ENCODE data around the gene ZDHHC8. TPM values are rescaled to one million over a fixed set of nuclear protein-coding genes. Genes with fewer than 3 reads are reported as not detected.

The ZDHHC8 gene
- total and polyA plus RNA-seq, 9 donors, result 5.1 to 77.4 (median 58.9) TPM

- H3K27ac ChIP-seq, result no peak overlapping the region
- H3K4me1 ChIP-seq (ENCODE audit: insufficient read depth), result no peaks in the 10 kb centered on the region
- no peak overlapping the region for H3K4me3 ChIP-seq
- TF ChIP-seq EP300 (IDR thresholded peaks at IDR 0.05) (no peak), POLR2A (IDR thresholded peaks at IDR 0.05) (no peak)
- DNase-seq, result no peak
- WGBS, 3 donors, result 77 to 85% (median 83%) methylated on average over 10 to 18 of the region's 18 CpGs
- H3K9me3 ChIP-seq, result no peaks in the 10 kb centered on the region
- intact Hi-C loops (cut with DNase I), result no loop called here
- no peaks in the 10 kb centered on the region for H3K36me3 ChIP-seq
- H3K27me3 ChIP-seq, result no peaks in the 10 kb centered on the region
Observed at GRCh38 chr22:20148414-20148813, 16.8 kb downstream of the ZDHHC8 start.

- no peak overlapping the region for H3K4me3 ChIP-seq
- WGBS, 3 donors, result 51 to 71% (median 55%) methylated on average over 29 to 32 of the region's 32 CpGs
- no peaks in the 10 kb centered on the region for H3K9me3 ChIP-seq
- intact Hi-C loops (cut with DNase I), result no loop called here
- no peaks in the 10 kb centered on the region for H3K4me1 ChIP-seq (ENCODE audit: insufficient read depth)
- no peaks in the 10 kb centered on the region for H3K27me3 ChIP-seq
- no peak overlapping the region for H3K27ac ChIP-seq
- TF ChIP-seq CTCF (IDR thresholded peaks at IDR 0.05), result no peak
- TF ChIP-seq EP300 (IDR thresholded peaks at IDR 0.05), result no peak
- TF ChIP-seq POLR2A (IDR thresholded peaks at IDR 0.05), result no peak
- peak in 1 of 5 donors; percentile 21 for DNase-seq
- H3K36me3 ChIP-seq, result no peaks in the 10 kb centered on the region
Observed at GRCh38 chr22:20149257-20150250, 17.9 kb downstream of the ZDHHC8 start.

- DNase-seq, result no peak
- no peak within 1 kb of the TSS for H3K4me3 ChIP-seq
- TF ChIP-seq EP300 (IDR thresholded peaks at IDR 0.05) (no peak), CTCF (IDR thresholded peaks at IDR 0.05) (no peak), POLR2A (IDR thresholded peaks at IDR 0.05) (no peak)
- H3K4me1 ChIP-seq (ENCODE audit: insufficient read depth), result no peaks in the 10 kb centered on the region
- intact Hi-C loops (cut with DNase I), result no loop called here
- WGBS, 3 donors, result 74 to 76% (median 75%) methylated on average over 10 to 13 of the region's 14 CpGs
- H3K27me3 ChIP-seq, result no peaks in the 10 kb centered on the region
- H3K9me3 ChIP-seq, result no peaks in the 10 kb centered on the region
- no peak within 1 kb of the TSS for H3K27ac ChIP-seq
- no peaks in the 10 kb centered on the region for H3K36me3 ChIP-seq
Observed at GRCh38 chr22:20150381-20151275, 19.0 kb downstream of the ZDHHC8 start, which contains the start of gene CCDC188. Gene CCDC188 (minus strand): TSS chr22:20151055. CDS start chr22:20150986, 69 bp downstream.

- H3K4me3 ChIP-seq, result no peak overlapping the region
- H3K36me3 ChIP-seq, result no peaks in the 10 kb centered on the region
- intact Hi-C loops (cut with DNase I), result no loop called here
- no peaks in the 10 kb centered on the region for H3K4me1 ChIP-seq (ENCODE audit: insufficient read depth)
- H3K27me3 ChIP-seq, result no peaks in the 10 kb centered on the region
- H3K27ac ChIP-seq, result no peak overlapping the region
- no peaks in the 10 kb centered on the region for H3K9me3 ChIP-seq
- no peak for DNase-seq
- no peak for TF ChIP-seq CTCF (IDR thresholded peaks at IDR 0.05)
- TF ChIP-seq POLR2A (IDR thresholded peaks at IDR 0.05), result no peak
- no peak for TF ChIP-seq EP300 (IDR thresholded peaks at IDR 0.05)
- WGBS, 3 donors, result 77 to 79% (median 79%) methylated on average over 4 of the region's 4 CpGs
Observed at GRCh38 chr22:20151276-20151588, 19.6 kb downstream of the ZDHHC8 start.
